ENCODE results near the gene PRR5L.

PRR5L gene

DNA sequence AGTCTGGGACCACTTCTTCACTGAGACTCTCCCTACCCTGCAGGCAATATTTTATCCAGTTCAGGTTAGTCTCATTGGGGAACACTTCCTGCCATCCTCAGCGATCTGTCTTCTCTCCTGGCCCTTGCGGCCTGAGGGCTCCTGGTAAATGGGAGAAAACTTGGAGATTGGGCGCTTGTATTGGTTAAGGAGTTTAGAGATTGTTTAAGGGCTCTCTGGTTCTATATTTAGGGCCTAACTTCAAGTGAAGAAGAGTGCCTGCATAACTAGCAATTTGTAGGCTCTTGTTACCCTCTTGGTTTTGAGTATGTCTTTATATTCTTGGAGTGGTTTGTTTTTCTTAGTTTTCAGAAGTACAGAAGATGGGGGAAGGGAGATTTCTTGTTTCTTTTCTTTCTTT is 141.3 kb downstream of the PRR5L start:
- DNase-seq (ENCODE audit: low spot score): no peak

DNA sequence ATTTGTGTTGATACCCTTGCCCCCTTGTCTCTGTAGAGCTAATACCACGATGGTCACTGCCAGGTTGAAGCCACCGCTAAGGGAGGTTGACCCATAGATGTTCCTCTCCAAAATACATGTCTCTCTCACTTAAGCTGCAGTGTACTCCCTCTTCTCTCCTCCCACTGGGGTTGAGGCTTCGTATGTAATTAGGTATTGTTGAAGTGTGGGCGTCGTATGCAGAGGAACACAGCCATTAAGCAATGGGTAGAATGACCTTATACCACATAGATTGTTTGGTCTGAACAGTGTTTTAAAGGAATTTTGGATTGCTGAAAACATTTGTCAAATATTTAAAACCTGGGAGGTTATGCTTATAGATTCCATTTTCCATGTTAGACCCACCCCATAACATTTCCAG is 142.0 kb downstream of the PRR5L start:
- no peak for DNase-seq (ENCODE audit: low spot score)

DNA sequence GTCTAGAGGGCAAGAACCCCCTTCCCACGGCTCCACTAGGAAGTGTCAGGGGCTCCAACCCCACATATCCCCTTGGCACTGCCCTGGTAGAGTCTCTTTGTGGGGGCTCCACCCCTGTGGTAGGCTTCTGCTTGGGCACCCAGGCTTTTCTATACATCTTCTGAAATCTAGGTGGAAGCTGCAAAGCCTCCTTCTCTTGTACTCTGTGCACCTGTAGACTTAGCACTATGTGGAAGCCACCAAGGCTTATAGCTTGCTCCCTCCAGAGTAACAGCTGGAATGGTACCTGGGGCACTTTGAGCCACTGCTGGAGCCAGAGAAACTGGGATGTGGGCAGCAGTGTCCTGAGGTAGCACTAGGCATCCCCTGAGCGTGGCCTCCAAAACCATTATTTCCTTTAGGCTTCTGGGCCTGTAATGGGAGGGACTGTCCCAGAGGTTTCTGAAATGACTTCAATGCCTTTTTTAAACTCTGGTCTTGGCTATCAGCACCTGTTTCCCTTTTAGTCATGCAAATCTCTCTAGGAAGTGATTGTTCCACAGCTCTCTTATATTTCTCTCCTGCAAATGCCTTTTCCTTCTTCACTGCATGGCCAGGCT is 145.6 kb downstream of the PRR5L start:
- no peak for DNase-seq (ENCODE audit: low spot score)

GRCh38 chr11:36443661-36444060 is 147.6 kb downstream of the PRR5L start:
- no peak for DNase-seq (ENCODE audit: low spot score)

DNA sequence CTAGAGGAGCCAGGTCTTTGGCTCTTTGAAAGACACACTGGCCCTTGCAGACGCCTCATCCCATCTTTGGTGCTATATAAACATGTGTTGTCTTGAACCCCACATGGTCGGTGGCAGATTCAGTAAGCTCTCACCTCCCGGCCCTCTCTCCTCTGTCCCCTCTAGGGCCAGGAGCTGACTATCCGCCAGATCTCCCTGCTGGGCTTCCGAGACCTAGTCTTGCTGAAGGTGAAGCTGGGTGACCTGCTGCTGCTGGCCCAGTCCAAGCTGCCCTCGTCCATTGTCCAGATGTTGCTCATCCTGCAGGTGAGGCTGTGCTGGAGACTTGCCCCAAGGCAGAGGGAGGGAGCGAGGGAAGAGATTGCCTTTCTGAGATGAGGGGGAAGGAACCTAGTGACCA is 150.0 kb downstream of the PRR5L start:
- DNase-seq (ENCODE audit: low spot score): no peak

DNA sequence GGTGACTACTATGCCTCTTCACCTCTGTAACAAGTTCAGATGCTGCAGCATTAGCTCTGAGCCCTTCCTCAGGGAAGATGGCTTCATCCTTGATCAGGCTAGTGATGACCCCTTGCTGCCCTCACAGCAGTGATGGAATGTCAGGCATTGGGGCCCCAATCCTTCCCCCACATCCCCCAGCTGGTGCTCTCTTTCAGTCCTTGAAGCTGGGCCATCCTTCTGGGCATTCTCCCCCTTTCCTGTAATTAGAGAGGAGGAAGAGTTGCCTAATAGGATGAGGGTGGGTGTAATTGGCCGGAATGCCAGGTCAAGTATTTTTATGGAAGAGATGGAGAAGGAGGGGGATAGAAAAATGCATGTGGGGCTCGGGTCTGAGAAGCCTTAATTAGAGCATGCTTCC is 151.4 kb downstream of the PRR5L start:
- DNase-seq (ENCODE audit: low spot score): no peak

GRCh38 chr11:36447947-36448346 is 151.9 kb downstream of the PRR5L start:
- DNase-seq (ENCODE audit: low spot score): no peak

- DNase-seq (ENCODE audit: low spot score): no peak
Observed at GRCh38 chr11:36449561-36450096, 153.5 kb downstream of the PRR5L start.

GRCh38 chr11:36450110-36450572 is 154.1 kb downstream of the PRR5L start:
- no peak for DNase-seq (ENCODE audit: low spot score)

DNA sequence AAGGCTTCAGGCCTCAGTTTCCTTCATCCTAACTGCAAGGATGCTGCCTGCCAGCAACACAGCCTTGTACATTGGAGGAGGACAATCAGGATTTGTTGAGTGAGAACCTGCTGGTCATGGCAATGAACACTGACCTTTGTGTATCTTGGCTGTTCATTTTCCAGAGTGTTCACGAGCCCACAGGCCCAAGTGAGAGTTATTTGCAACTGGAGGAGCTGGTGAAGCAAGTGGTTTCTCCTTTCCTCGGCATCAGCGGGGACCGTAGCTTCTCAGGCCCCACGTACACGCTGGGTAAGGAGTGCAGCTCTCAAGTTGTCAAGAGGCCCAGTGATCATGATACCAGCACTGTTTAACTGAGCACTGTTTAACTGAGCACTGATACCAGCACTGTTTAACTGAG is 155.0 kb downstream of the PRR5L start:
- no peak for DNase-seq (ENCODE audit: low spot score)

DNA sequence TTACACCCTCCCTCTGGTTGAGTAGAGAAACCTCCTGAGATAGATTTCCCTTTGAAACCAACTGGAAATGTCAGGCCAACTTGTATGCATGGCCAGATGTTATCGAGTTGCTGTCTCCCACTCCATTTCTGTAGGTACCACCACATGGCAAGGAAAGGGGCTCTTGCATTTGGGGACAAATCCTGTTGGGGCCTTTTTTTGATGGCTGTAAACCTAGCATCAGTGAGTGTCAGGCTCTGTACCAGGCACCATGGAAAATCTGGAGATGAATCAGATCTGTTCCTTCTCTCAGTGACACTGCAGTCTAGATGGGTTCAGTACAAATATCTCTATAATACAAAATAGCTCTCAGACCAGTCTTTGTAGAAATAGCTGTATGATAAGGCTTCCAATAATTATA is 155.6 kb downstream of the PRR5L start:
- DNase-seq (ENCODE audit: low spot score): no peak

DNA sequence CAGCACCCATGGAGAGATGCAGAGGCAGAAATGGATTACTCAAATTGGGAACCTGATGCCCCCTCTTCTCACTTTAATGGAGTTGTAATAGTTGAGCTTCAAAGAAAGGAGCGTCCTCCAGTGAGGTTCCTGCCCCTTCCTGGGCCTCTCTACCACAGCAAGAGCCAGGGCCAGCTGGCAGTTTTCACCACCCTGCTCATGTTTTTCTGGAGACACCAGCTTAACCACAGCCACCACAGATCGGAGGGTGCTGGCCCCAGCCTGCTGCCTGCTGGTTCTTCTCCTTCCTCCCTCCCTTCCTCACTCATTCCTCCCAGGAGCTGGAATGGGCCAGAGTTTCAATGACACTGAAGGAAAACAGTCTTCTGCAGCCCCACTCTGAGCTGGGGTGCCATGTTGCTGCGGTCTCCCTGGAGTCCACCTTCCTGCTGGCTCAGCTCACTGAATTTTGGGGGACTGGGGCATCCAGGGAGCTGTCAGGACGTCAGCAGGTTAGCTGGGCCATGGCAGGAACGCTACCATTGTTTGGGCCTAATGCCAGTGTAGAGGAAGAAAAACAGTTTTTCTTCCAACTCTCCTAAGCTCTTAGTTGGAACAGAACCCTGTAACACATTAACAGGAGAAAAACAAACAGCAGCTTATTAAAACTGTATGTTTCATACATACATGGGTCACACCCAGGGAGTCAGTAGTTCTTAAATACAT is 156.3 kb downstream of the PRR5L start:
- DNase-seq (ENCODE audit: low spot score): no peak

- DNase-seq (ENCODE audit: low spot score): no peak
Observed at GRCh38 chr11:36452961-36453360, 156.9 kb downstream of the PRR5L start.

GRCh38 chr11:36453678-36454077 is 157.6 kb downstream of the PRR5L start:
- no peak for DNase-seq (ENCODE audit: low spot score)

GRCh38 chr11:36454551-36454940 is 158.5 kb downstream of the PRR5L start:
- no peak for DNase-seq (ENCODE audit: low spot score)

GRCh38 chr11:36454941-36455631 is 159.0 kb downstream of the PRR5L start:
- no peak for DNase-seq (ENCODE audit: low spot score)

- no peak for DNase-seq (ENCODE audit: low spot score)
Observed at GRCh38 chr11:36455658-36456111, 159.6 kb downstream of the PRR5L start.

- DNase-seq (ENCODE audit: low spot score): no peak
Observed at GRCh38 chr11:36456156-36456555, 160.1 kb downstream of the PRR5L start.

GRCh38 chr11:36458129-36458915 is 162.2 kb downstream of the PRR5L start:
- DNase-seq (ENCODE audit: low spot score): no peak

DNA sequence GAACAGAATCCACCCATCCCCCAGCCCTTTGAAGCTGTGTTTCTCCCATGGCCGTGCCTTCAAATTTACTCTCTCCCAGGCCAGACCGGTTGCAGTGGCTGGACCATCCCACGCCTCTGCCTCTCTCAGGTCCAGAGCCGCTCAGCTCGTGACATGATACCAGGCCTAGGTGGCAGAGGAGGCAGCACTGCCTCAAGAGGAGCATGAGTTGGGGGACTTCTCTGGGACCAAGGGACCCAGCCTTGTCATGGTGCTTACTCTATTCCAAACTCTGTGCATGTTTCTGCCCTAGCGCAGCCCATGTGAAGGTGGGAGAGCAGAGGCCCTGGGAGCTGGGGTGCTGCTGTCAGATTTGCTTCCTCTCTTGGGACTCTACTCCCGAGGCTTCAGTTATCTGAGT is 163.0 kb downstream of the PRR5L start:
- no peak for DNase-seq (ENCODE audit: low spot score)

DNA sequence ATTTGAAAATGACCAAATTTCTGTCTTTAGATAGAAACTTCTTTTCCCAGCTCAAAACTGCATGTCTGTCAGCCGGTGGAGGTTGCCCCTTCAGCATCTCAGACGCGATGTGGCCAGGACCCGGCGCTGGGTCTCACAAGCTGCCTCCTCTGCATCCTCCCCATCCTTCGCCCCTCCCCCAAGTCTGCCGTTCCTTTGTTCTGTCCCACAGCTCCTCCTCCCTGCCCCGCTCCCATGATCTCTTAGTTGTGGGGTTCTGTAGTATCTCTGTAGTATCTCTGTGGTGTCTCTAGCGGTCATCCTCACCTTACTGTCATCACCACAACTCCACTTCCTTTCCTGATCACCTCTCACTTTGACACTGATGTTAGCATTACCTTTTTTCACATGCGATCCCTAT is 164.1 kb downstream of the PRR5L start:
- no peak for DNase-seq (ENCODE audit: low spot score)

GRCh38 chr11:36462321-36462720 is 166.2 kb downstream of the PRR5L start:
- DNase-seq (ENCODE audit: low spot score): no peak

Measured in HuH-7 (cell line).